HFFc6 (cell line): ENCODE data around the gene TSACC. TPM values are rescaled to one million over a fixed set of nuclear protein-coding genes. Genes with fewer than 3 reads are reported as not detected.
A peak's percentile ranks its signal among the peaks of the same experiment; 100 is the strongest.

Source experiments
- DNase-seq: peaks from one replicate; pipeline ENCODE4 v3.0.0-alpha.2; 2018
- H3K27ac Mint-ChIP-seq: 2 replicates; pipeline ENCODE4 v1.8.0; 2020; ENCODE audit warnings: mild to moderate bottlenecking, mixed read lengths
- H3K27me3 Mint-ChIP-seq: 2 replicates; pipeline ENCODE4 v1.8.0; 2021; ENCODE audit warnings: mild to moderate bottlenecking, moderate library complexity, mixed read lengths; ENCODE audit not compliant: insufficient read depth
- H3K36me3 Mint-ChIP-seq: 2 replicates; pipeline ENCODE4 v1.8.0; 2021; ENCODE audit warnings: low read depth, mixed read lengths
- H3K4me1 Mint-ChIP-seq: 2 replicates; pipeline ENCODE4 v1.8.0; 2020; ENCODE audit warnings: low read depth, mixed read lengths
- H3K4me3 Mint-ChIP-seq: 2 replicates; pipeline ENCODE4 v1.8.0; 2020; ENCODE audit warnings: mild to moderate bottlenecking, moderate library complexity, mixed read lengths
- H3K9me3 Mint-ChIP-seq: 2 replicates; pipeline ENCODE4 v1.8.0; 2020; ENCODE audit warnings: mild to moderate bottlenecking, mixed read lengths
- total RNA-seq, 6 experiments: library from RNA; stranded (reverse); fragmentation: NEBNext Ultra II Directional; extraction: Animal tissue kit (Norgen Biotek cat#: 25700); gene quantifications; 2 replicates in 1 of 6; 3 replicates in 5 of 6; pipeline ENCODE4 v1.2.3, GENCODE V29; 2021
- TF ChIP-seq, protein P1 (sequence below): fragments of 200-600 bp; sonication (generic); IDR thresholded peaks from 2 replicates; pipeline ENCODE4 v1.5.0; 2021; ENCODE audit warnings: antibody characterized with exemption, mild to moderate bottlenecking

Gene TSACC
- total RNA-seq, 6 experiments from 2014 or later, result 0.48 to 0.99 (median 0.70) TPM

DNA sequence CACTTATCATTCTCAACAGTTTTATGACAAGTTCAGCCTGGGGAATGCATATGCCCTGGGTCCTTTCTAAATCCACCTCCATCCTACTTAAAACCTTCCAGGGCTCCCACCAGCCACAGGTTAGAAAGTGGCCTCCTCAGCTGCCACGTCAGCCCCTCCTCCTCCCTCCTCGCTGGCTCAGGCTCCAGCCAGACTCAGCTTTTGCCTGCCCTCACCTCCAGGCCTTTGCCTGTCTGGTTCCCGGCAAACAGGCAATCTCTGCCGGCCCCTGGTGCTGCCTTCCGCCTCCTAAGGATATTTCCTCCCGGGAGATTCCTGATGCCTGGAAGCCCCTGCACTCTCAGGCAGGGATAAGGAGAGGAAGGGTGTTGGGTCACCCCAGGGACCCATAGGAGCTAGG lies 40.2 kb downstream of the TSACC start:
- Mint-ChIP-seq H3K9me3 (no peaks in the 10 kb centered on the region), H3K36me3 (no peaks in the 10 kb centered on the region), H3K4me3 (no peak overlapping the region), H3K4me1 (peaks cover 15% of the 10 kb centered on the region), H3K27me3 (peaks cover 10% of the 10 kb centered on the region), H3K27ac (no peak overlapping the region)
- no peak for DNase-seq
- TF ChIP-seq, protein P1, sequence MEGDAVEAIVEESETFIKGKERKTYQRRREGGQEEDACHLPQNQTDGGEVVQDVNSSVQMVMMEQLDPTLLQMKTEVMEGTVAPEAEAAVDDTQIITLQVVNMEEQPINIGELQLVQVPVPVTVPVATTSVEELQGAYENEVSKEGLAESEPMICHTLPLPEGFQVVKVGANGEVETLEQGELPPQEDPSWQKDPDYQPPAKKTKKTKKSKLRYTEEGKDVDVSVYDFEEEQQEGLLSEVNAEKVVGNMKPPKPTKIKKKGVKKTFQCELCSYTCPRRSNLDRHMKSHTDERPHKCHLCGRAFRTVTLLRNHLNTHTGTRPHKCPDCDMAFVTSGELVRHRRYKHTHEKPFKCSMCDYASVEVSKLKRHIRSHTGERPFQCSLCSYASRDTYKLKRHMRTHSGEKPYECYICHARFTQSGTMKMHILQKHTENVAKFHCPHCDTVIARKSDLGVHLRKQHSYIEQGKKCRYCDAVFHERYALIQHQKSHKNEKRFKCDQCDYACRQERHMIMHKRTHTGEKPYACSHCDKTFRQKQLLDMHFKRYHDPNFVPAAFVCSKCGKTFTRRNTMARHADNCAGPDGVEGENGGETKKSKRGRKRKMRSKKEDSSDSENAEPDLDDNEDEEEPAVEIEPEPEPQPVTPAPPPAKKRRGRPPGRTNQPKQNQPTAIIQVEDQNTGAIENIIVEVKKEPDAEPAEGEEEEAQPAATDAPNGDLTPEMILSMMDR, result no peak

DNA sequence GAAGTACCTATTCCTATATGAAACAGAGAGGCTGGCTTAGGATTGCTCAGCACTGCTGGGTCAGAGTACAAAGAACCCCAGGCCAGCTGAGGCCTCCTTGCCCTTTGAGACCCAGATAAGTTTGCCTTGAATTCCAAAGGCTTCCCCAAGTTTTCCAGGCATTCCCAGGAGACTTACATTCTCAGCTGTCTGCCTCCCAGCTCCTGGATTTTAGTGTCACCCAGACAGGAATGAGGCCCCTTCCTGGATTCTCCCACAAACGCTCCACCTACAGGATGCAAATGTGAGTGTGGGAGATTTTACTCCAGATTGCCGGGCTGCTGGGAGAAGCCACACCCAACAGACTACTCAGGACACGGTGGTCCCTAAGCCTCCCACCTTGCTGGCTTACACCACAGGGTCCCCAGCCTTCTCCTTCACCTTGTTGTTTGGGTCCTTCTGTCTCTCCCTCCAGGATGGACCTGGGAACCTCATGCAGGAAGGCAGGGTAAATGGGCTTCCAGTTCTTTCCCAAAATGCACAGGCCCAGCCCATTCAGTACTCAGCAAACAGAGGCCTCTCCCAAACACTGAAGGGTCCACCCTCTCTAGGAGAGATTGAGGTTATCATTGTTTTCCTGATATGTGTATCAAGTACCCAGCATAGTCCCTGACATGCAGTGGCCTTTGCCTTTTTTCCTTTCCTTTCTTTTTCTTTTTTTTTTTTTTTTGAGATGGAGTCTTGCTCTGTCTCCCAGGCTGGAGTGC lies 41.3 kb downstream of the TSACC start:
- peak; percentile 15 for DNase-seq
- TF ChIP-seq, protein P1, result peak; percentile 43
- Mint-ChIP-seq H3K27me3 (peaks cover 9% of the 10 kb centered on the region; the same call in 1 of the 2 replicates), H3K4me3 (no peak overlapping the region), H3K36me3 (no peaks in the 10 kb centered on the region), H3K9me3 (no peaks in the 10 kb centered on the region), H3K27ac (no peak overlapping the region), H3K4me1 (peaks cover 15% of the 10 kb centered on the region)

DNA sequence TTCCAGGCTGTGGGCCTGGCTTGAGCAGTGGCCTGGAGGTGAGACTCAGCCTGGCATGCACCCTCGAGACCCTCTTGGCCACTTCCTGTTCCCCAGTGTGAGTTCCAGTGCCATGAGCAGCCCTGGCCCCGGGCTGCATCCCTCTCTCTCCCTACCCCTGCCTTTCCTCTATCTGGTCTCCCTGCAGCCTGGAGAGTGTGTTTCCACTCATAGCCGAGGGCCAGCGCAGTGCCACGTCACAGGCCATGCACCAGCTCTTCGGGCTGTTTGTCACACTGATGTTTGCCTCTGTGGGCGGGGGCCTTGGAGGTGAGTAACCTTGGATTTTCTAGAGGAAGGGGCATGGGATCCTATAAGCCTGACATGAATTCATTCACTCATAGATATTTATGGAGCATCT lies 44.2 kb downstream of the TSACC start:
- no peaks in the 10 kb centered on the region for H3K36me3 Mint-ChIP-seq
- peaks cover 13% of the 10 kb centered on the region for H3K4me1 Mint-ChIP-seq
- no peaks in the 10 kb centered on the region for H3K9me3 Mint-ChIP-seq
- no peak overlapping the region for H3K27ac Mint-ChIP-seq
- TF ChIP-seq, protein P1, result no peak
- DNase-seq, result no peak
- H3K4me3 Mint-ChIP-seq, result no peak overlapping the region
- H3K27me3 Mint-ChIP-seq, result peaks cover 11% of the 10 kb centered on the region; the same call in 1 of the 2 replicates

DNA sequence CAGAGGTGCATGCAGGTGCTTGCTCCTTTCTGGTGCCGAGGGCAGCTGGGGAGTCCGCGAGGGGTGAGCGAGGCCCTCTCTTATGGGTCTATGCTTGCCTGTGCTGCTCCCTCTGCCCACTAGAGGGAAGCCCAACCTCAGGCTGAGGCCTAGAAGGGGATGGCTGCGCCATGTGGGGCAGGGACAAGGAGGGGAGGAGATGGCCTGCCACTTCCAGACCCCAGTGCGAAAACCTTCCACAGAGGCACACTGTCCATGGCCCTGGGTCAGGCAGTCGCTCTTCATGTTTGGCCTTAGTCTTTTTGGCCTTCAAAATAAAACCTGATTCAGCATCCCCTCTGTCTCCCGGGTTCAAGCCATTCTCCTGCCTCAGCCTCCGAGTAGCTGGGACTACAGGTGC lies 44.7 kb downstream of the TSACC start:
- TF ChIP-seq, protein P1, result peak; percentile 88
- Mint-ChIP-seq H3K9me3 (no peaks in the 10 kb centered on the region), H3K36me3 (no peaks in the 10 kb centered on the region), H3K4me1 (peaks cover 13% of the 10 kb centered on the region), H3K27me3 (peaks cover 15% of the 10 kb centered on the region; the same call in 1 of the 2 replicates), H3K27ac (no peak overlapping the region), H3K4me3 (no peak overlapping the region)
- peak; percentile 39 for DNase-seq

DNA sequence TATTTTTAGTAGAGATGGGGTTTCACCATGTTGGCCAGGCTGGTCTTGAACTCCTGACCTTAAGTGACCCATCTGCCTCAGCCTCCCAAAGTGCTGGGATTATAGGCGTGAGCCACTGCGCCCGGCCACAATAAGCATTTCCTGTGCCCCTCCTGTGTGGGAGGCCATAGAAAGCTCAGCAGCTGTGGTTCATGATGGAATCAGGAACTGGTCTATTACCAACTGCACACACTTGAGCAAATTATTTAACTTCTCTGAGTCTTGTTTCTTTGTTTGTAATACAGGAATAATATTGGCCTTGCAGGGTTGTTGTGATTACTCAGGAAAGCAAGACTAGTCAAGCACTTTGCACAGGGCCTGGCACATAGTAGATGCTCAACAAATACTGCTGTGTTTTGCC lies 45.7 kb downstream of the TSACC start:
- Mint-ChIP-seq H3K4me1 (peaks cover 13% of the 10 kb centered on the region), H3K9me3 (no peaks in the 10 kb centered on the region), H3K4me3 (no peak overlapping the region), H3K27ac (no peak overlapping the region), H3K36me3 (no peaks in the 10 kb centered on the region), H3K27me3 (peaks cover 22% of the 10 kb centered on the region)
- no peak for DNase-seq
- TF ChIP-seq, protein P1, result no peak
